ENCODE data around the gene C11orf97. TPM values are rescaled to one million over a fixed set of nuclear protein-coding genes. Genes with fewer than 3 reads are reported as not detected.

C11orf97 gene
- total and polyA plus RNA-seq, 2 donors (not counting 1 experiment from before 2014, with no cell fraction given) = not detected

- intact Hi-C loops (cut with micrococcal nuclease) = no loop called here
- no peak overlapping the region for H3K9ac ChIP-seq (ENCODE audit: low read length)
- H2AFZ ChIP-seq (ENCODE audit: insufficient read depth, low read depth, low read length, poor library complexity, severe bottlenecking) = no peak overlapping the region
- H3K4me2 ChIP-seq (replicated peaks; ENCODE audit: low read depth, low read length, poor library complexity, severe bottlenecking) = no peak overlapping the region
- H3K4me1 Mint-ChIP-seq = no peaks in the 10 kb centered on the region
- no peaks in the 10 kb centered on the region for H3K79me2 ChIP-seq (ENCODE audit: control insufficient read depth, insufficient read depth, low read length)
- no peaks in the 10 kb centered on the region for H4K20me1 ChIP-seq (ENCODE audit: control insufficient read depth, insufficient read depth, low read length, poor library complexity, severe bottlenecking)
- no peak for TF ChIP-seq EZH2 (IDR thresholded peaks at IDR 0.05; ENCODE audit: borderline replicate concordance, insufficient read depth, low read depth, low read length, poor library complexity, severe bottlenecking)
- TF ChIP-seq CTCF (IDR thresholded peaks at IDR 0.05) = no peak
- no peak overlapping the region for H3K27ac Mint-ChIP-seq
- H3K27ac ChIP-seq (ENCODE audit: low read length in 2 of 2) = no peak overlapping the region
- no peaks in the 10 kb centered on the region for H3K9me3 Mint-ChIP-seq (ENCODE audit: insufficient read depth)
- no peaks in the 10 kb centered on the region for H3K36me3 ChIP-seq (replicated peaks in 1 of 2; ENCODE audit: control extremely low read depth in 1 of 2, control insufficient read depth in 1 of 2, extremely low read depth in 1 of 2, insufficient read depth in 2 of 2, low read length in 1 of 2)
- ChIA-PET CTCF (interaction anchor here (1.6 kb wide), 1 partner anchor 14 kb away, joined by 4 read pairs; no protein-coding TSS in a partner anchor), POLR2A (no interaction called here)
- DNase-seq = no peak
- no peaks in the 10 kb centered on the region for H3K4me1 ChIP-seq (ENCODE audit: control insufficient read depth in 2 of 2, insufficient read depth in 2 of 2, low read length in 2 of 2)
- no peak overlapping the region for H3K4me3 Mint-ChIP-seq
- peaks cover 0 to 11% (median 0%) of the 10 kb centered on the region in 4 experiments for H3K27me3 ChIP-seq (replicated peaks in 1 of 4; ENCODE audit: control extremely low read depth in 1 of 4, control insufficient read depth in 3 of 4, insufficient read depth in 4 of 4, low read length in 3 of 4)
- WGBS (ENCODE audit: insufficient coverage) = no CpG with 5 or more reads among the region's 1 CpG
- no peaks in the 10 kb centered on the region for H3K9me3 ChIP-seq (ENCODE audit: control extremely low read depth in 1 of 3, control insufficient read depth in 2 of 3, insufficient read depth in 1 of 3, low read length in 2 of 3)
- no peak overlapping the region for H3K4me3 ChIP-seq (ENCODE audit: control extremely low read depth in 1 of 5, extremely low read depth in 1 of 5, insufficient read depth in 1 of 5, low read depth in 2 of 5, low read length in 4 of 5)
- peaks cover 29% of the 10 kb centered on the region for H3K27me3 Mint-ChIP-seq
- no peak for ATAC-seq (ENCODE audit: low read depth)
These were observed 20.9 kb downstream of the C11orf97 start for GRCh38 chr11:94533206-94533605.

DNA sequence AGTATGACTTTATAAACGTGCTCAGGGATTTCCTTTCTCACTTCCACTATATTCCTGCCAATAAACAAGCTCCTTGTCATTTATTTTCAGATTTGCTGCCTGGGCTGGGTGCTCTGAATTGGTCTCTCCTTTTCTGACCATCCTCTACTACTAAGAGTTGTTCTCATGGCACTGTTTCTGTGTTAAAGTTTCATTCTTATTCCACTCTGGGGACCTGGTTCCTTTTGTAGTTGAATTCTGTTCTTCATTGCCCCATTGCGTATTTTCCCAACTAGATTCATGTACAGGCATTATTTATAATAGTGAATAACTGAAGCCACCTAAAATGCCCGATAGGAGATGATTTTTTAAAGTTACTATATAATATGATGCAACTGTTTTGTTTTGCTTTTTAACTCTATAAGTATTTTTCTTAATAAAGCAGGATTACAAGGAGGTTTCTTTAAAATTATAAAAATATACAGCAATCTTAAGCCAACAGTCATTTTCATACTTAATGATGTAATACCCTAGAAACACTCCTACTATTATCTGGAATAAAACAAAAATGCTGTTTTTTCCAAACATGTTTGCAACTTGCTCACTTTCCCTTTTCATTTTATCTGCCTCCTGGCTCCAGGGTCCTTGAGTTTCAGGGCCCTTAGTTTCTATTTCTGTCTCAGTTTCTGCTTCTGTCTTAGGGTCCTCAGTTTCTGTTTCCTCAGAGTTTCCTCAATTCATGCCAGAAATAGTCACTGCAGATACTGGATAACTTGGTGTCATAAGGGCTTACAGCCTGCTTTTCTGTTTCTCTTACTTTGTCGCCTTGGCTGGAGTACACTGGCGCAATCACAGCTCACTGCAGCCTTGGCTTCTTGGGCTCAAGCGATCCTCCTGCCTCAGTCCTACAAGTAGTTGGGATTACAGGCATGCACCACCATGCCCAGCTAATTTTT, 21.7 kb downstream of the C11orf97 start:
- no peaks in the 10 kb centered on the region for H4K20me1 ChIP-seq (ENCODE audit: control insufficient read depth, insufficient read depth, low read length, poor library complexity, severe bottlenecking)
- H3K27ac Mint-ChIP-seq = no peak overlapping the region
- no peaks in the 10 kb centered on the region for H3K79me2 ChIP-seq (ENCODE audit: control insufficient read depth, insufficient read depth, low read length)
- H3K36me3 ChIP-seq (replicated peaks in 1 of 2; ENCODE audit: control extremely low read depth in 1 of 2, control insufficient read depth in 1 of 2, extremely low read depth in 1 of 2, insufficient read depth in 2 of 2, low read length in 1 of 2) = no peaks in the 10 kb centered on the region
- peaks cover 29% of the 10 kb centered on the region for H3K27me3 Mint-ChIP-seq
- H3K4me2 ChIP-seq (replicated peaks; ENCODE audit: low read depth, low read length, poor library complexity, severe bottlenecking) = no peak overlapping the region
- CTCF ChIA-PET = interaction anchor here (1.2 to 1.6 kb wide), 2 partner anchors 15 to 17 kb away, joined by 4 read pairs; no protein-coding TSS in a partner anchor
- no peak overlapping the region for H2AFZ ChIP-seq (ENCODE audit: insufficient read depth, low read depth, low read length, poor library complexity, severe bottlenecking)
- no peak overlapping the region for H3K9ac ChIP-seq (ENCODE audit: low read length)
- H3K4me1 Mint-ChIP-seq = no peaks in the 10 kb centered on the region
- no peaks in the 10 kb centered on the region for H3K9me3 ChIP-seq (ENCODE audit: control extremely low read depth in 1 of 3, control insufficient read depth in 2 of 3, insufficient read depth in 1 of 3, low read length in 2 of 3)
- intact Hi-C loops (cut with micrococcal nuclease) = no loop called here
- H3K4me3 Mint-ChIP-seq = no peak overlapping the region
- ATAC-seq (ENCODE audit: low read depth) = no peak
- H3K27ac ChIP-seq (ENCODE audit: low read length in 2 of 2) = no peak overlapping the region
- H3K4me3 ChIP-seq (ENCODE audit: control extremely low read depth in 1 of 5, extremely low read depth in 1 of 5, insufficient read depth in 1 of 5, low read depth in 2 of 5, low read length in 4 of 5) = no peak overlapping the region
- H3K9me3 Mint-ChIP-seq (ENCODE audit: insufficient read depth) = no peaks in the 10 kb centered on the region
- 83% methylated on average over 2 of the region's 6 CpGs for WGBS (ENCODE audit: insufficient coverage)
- no peaks in the 10 kb centered on the region for H3K4me1 ChIP-seq (ENCODE audit: control insufficient read depth in 2 of 2, insufficient read depth in 2 of 2, low read length in 2 of 2)
- DNase-seq = no peak
- POLR2A ChIA-PET = no interaction called here
- peaks cover 0 to 8% (median 0%) of the 10 kb centered on the region in 4 experiments for H3K27me3 ChIP-seq (replicated peaks in 1 of 4; ENCODE audit: control extremely low read depth in 1 of 4, control insufficient read depth in 3 of 4, insufficient read depth in 4 of 4, low read length in 3 of 4)
- TF ChIP-seq EZH2 (IDR thresholded peaks at IDR 0.05; ENCODE audit: borderline replicate concordance, insufficient read depth, low read depth, low read length, poor library complexity, severe bottlenecking) = no peak
- TF ChIP-seq CTCF (IDR thresholded peaks at IDR 0.05) = no peak
